IPS-NIHi7 (cell line): ENCODE results near the gene TUFT1.
A peak's percentile ranks its signal among the peaks of the same experiment; 100 is the strongest.

Source experiments
- DNase-seq: peaks from one replicate; pipeline ENCODE4 v3.0.0; 2012; ENCODE audit warnings: mixed read lengths; ENCODE audit errors: extremely low spot score

The TUFT1 gene

DNA sequence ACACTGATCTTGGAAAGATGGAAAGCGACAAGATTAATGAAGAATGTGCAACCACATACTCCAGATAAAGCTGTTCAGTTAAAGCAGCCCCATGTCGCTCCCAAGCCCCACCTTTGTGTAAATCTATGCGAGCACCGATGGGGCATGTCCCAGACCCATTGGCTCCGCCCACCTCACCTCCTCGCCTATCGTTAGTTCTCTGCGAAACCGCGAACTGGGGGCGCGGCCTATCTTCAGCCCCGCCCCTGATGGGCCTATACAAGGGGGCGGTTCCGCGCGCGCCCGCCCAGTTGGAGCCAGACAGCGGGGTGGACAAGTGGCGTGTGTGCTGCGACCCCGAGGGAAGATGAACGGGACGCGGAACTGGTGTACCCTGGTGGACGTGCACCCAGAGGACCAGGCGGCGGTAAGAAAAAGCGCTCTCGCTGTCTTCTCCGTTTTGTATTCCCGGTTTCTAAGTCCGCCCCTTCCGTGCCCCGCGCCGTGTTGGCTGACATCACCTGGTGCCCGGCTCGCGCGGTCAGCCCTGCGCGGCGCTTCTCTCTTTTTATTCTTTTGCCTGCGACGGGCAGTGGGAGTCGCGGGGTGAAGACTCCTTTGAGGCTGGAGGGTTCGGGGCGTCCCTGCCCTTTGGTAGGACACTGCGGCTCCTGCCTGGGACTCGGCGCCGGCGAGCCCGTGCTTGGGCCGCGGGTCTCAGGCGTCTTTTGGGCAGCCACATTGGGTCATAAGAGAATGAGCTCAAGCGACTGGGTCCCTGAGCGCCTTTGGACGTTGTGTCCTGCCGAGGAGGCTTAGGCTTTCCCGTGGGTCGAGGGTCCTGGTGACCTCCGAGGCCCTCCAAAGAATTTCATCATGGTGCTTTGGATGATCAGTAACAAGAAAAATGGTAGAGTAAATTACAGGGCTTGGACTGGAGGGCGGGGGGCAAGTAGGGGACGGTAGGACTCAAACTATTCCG lies at the start of gene TUFT1:
Gene TUFT1, plus strand, starts transcription at position 289 of the 961 bp plus-strand sequence. Its CDS starts 58 bp downstream, at position 347.
- DNase-seq = peak; percentile 95

GRCh38 chr1:151491641-151492040 lies 48.5 kb upstream of the TUFT1 start:
- DNase-seq = no peak

DNA sequence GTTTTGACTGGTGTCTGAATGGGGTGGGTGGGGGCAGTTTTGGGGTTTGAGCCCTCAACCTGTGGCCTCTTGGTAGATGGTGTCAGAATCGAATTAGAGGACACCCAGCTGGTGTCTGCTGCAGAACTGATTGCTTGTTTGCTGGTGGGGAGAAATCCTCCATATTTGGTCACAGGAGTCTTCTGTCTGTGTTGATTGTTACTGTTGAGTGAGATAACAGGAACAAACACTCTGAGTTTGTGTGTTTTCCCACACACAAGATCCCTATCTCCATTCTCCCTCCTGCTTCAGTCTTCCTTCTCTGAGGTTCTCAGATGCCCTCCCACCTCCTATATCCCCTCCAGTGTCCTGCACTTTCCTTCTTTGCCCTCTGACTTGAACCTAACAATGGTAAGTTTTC lies 48.0 kb upstream of the TUFT1 start:
- DNase-seq = no peak

DNA sequence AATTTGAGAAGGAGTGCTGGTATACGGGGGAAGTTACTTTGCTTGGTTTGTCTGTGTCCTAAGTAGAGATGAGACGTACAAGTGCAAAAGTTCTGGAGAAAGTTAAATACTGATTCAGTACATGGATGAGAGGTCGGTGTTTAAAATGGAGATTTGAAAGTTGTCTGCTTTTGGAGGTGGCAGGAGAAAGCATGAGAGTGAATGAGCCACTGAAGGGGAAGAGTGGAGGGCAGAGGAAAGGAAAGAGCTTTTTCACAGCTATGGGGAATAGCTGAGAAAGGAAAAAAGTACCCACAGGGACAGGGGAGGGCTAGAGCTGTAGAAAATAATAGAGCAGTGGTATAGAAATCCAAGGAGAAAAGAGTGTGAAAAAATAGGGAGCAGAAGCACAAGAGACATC lies 47.1 kb upstream of the TUFT1 start:
- no peak for DNase-seq

DNA sequence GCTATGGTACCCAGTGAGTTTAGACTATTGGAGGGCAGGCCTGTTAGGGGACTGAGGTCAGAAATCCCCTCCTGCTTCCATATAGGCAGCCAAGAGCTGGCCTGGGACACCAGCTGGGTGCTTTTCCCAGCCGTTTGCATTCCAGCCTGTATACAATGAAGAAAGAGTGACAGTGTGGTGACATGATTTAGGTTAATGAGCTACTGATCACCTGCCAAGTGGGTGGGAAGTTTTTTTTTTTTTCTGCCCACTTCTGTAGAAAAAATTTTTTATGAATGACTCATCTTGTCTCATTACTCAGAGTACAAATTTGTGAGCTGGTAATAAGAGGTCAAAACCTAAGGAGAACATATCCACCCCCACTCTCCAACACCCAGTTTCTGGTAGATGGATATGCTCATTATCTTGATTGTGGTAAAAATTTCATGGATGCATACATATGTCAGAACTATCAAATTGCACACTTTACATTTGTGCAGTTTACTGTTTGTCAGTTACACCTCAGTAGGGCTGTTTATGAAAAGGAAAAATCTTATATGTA lies 45.3 kb upstream of the TUFT1 start:
- no peak for DNase-seq

DNA sequence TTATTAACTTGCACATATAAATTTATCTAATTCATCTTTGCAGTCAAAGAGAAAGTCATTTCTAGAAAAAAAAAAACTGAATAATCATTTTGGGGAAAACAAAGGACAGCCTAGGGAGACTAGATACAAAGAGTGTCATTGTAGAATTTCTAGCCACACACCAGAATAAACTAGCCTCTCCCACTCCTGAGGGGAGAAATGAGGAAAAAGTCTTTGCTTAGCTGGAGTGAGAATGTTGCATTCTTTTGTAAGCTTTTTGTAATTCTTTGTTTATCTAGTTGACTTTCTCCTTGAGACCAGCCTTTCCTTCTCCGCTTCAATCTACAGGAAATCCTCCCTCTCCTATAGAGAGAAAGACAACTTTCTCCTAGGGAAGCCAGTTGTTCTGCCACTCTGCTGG lies 44.8 kb upstream of the TUFT1 start:
- DNase-seq = no peak

GRCh38 chr1:151499365-151499764 lies 40.7 kb upstream of the TUFT1 start:
- no peak for DNase-seq

GRCh38 chr1:151499930-151500329 lies 40.2 kb upstream of the TUFT1 start:
- no peak for DNase-seq

GRCh38 chr1:151501474-151501873 lies 38.6 kb upstream of the TUFT1 start:
- DNase-seq = no peak

GRCh38 chr1:151502035-151502700 lies 37.9 kb upstream of the TUFT1 start:
- no peak for DNase-seq

GRCh38 chr1:151502859-151503780 lies 37.0 kb upstream of the TUFT1 start:
- no peak for DNase-seq

GRCh38 chr1:151504252-151504651 lies 35.9 kb upstream of the TUFT1 start:
- DNase-seq = no peak

DNA sequence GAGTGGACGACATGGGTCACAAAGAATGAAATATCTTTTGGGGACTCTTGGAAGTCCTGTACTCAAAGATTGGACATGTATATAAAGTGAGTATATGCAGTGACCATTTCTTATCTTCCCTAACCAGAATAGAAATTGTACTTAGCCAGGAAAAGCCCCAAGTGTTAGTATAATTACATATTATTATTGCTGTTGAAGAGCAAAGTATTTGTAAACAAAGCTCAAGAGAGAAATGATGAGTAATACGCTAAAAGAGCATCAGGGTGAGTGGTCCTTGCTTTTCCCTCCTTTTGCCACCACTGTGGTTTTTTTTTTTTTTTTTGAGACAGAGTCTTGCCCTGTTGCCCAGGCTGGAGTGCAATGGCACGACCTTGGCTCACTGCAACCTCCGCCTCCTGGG lies 35.4 kb upstream of the TUFT1 start:
- no peak for DNase-seq

DNA sequence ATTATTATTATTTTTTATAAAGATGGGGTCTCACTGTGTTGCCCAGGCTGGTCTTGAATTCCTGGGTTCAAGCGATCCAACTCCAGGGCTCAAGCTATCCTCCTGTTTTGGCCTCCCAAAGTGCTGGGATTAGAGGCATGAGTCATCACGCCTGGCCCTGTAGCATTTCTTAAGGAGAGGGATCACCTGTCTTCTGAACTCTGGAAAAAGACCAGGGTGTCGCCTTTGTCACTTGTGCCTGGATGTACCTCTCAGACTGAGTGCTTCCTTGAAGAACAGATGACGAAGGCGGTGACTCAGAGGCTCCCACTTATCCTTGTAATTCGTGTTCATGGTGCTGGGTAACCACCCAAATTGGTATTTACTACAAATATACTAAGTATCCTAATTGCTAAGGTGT lies 31.3 kb upstream of the TUFT1 start:
- no peak for DNase-seq

GRCh38 chr1:151509350-151510019 lies 30.6 kb upstream of the TUFT1 start:
- no peak for DNase-seq

GRCh38 chr1:151510020-151510405 lies 30.1 kb upstream of the TUFT1 start:
- DNase-seq = no peak

GRCh38 chr1:151510614-151510956 lies 29.5 kb upstream of the TUFT1 start:
- no peak for DNase-seq

- DNase-seq = peak; percentile 96
Measured at GRCh38 chr1:151510957-151511635, 29.0 kb upstream of the TUFT1 start, which contains the start of gene CGN. TSS of gene CGN (plus strand) at chr1:151511387. CDS start at chr1:151518520, 7,133 bp downstream.

- DNase-seq = no peak
Measured at GRCh38 chr1:151511636-151512215, 28.4 kb upstream of the TUFT1 start.

DNA sequence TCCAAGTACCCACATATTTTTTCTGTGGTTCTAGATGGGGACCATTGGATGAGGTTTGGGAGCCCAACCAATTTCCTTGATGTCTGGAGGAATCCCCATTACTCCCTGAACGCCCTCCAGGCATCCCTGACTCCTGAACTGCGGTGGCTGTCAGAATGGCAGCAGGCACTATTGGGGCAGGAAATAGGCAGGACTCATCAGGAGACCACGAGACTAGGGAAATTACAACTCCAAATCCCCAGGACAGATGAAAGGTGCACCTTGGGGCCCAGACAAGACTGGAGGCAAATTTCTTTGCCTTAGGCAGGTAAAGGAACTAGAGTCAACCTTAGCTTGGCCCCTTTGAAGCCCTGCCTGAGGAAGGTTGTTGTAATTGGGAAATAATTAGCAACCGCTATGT lies 27.8 kb upstream of the TUFT1 start:
- DNase-seq = no peak
